ENCODE measurements around the gene BHMT2.

Gene BHMT2

DNA sequence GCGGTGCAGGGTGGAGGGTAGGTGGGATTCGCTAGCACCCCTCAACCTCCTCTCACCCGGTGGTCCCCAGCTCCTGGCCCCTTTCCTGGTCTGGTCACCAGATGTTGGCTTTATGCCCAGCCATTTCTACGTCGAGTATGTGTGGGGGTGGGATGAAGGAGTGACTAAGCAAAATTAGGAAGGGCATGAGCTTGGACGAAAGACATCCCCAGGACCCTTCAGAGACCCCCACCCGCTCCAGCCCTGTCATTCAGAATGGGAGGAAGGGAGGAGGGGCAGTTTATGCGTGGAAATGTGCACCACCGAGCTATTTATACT is 742 bp downstream of the BHMT2 start:
- no peak for DNase-seq

GRCh38 chr5:79074641-79075040 is 5.1 kb downstream of the BHMT2 start:
- DNase-seq = no peak

DNA sequence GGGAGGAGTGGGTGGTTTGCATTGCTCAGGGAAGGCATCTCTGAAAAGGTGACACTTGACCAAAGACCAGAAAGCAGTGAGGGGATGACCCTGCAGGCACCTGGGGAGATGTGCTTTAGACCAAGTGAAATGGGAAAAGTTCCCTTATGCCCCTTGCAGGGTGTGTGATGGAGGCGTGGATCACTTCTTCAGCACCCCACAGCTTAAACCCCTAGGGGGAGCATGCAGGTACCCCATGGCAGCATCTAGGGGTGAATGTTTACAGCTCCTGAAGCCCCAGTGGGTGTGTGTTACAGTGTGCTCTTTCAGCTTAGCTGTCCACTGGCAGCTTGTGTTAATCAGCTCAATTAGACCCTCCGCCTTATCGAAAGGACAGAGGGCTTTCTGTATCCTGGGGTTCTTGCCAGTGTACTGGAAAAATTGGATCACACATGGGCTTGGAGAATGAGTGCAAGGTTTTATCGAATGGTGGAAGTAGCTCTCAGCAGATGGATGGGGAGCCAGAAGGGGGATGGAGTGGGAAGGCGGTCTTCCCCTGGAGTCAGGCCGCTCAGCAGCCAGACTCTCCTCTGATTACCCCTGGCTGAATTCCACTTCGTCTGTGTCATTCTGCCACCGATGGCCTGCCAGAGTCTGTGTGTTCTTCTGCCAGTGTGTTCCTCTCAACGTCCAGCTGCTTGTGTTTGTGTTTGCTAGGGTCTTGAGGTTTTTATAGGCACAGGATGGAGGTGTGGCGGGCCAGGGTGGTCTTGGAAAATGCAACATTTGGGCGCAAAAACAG is 6.3 kb downstream of the BHMT2 start:
- no peak for DNase-seq

GRCh38 chr5:79076819-79077218 is 7.3 kb downstream of the BHMT2 start:
- no peak for DNase-seq

- DNase-seq = no peak
These were observed 8.3 kb downstream of the BHMT2 start for GRCh38 chr5:79077680-79078365.

DNA sequence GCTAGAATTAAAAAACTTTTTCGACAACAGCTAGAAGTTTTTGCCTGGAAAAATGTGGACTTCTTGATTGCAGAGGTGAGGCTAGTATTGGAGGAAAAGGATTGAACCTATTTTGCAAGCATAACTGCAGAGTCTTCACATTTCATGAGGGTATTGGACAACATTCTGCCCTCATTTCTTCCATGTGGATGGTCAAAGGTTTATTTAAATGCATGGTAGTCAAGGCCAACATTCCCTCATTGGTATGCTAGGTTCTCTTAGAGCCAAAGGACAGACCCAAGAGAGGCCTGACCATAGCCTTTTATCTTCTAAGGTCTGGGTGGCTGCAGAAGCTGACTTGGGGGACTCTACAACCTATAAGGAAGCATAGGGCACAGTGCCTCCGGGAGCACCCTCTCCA is 11.2 kb downstream of the BHMT2 start:
- DNase-seq = no peak

GRCh38 chr5:79081779-79082178 is 12.2 kb downstream of the BHMT2 start:
- no peak for DNase-seq

DNA sequence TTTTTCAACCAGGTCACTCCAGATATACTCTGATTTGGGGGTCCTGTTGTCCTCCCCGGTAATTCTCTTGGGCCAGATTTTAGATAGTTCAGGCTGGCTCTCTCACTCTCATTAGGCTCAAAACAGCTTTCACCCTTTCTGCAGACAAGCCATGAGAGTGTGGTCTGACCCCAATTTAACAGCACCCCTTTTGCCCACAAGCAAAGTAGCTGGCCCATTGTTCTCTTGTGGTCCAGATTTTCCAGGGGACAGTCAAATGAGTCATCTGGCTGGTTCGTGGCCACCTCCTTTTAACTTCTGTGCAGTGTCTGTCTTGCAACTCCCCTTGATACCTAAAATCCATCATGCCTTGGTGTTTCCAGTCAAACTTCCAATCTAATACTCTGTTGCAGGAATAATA is 16.5 kb downstream of the BHMT2 start:
- no peak for DNase-seq

DNA sequence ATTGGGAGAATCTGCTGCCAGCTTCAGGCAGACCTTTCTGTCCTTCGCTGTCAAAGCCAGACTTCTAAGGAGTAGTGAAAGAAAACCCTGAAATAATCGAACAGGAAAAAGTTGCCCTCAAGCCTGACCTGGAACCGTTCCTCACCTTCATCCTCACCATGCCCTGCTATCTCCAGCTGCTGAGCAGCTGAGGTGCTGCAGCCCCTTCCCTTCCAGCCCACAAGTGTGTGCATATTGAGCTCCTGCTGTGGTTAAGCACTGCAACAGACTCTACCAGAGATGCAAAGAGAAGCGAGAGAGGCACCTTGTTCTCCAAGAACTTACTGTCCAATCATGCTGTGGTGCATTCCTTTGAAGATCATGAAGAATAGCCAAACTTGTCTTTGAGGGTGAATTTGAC is 18.9 kb downstream of the BHMT2 start:
- DNase-seq = no peak

DNA sequence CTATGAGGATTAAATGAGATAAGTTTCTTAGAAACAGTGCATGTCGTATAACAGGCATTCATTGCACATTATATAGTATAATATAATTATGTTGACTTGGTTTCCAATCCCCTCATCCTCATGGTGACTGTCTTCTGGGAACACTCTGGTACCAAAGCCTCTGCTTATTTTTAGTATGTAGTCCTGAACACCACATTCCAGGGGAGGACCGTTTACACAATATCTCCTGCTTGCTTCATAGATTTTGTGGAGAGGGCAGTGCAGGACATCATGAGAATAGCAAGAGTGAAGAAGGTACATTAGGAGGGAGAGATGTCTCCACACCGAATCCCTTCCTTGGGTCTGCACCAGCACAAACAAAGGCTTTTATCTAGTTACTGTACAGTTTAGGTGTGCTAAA is 21.5 kb downstream of the BHMT2 start:
- no peak for DNase-seq

DNA sequence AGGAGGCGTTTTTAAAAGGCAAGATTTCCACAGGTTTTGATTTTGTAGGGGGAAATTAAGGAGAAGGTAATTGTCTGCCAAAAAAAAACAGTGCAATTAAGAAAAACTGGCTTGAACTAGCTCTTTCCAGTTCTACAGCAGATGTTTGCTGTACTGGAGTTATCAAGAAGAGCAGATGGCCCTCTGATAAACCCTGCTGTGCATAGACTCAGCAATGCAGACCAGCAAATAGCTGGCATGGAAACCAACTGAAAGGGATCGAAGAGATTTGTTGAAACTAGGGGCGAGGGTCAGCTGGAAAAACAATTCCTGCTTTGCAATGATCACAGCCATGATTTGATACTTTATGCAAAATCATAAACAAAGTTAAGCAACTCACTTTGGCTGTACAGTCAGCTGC is 24.2 kb downstream of the BHMT2 start:
- no peak for DNase-seq

GRCh38 chr5:79105868-79106267 is 36.3 kb downstream of the BHMT2 start:
- no peak for DNase-seq

DNA sequence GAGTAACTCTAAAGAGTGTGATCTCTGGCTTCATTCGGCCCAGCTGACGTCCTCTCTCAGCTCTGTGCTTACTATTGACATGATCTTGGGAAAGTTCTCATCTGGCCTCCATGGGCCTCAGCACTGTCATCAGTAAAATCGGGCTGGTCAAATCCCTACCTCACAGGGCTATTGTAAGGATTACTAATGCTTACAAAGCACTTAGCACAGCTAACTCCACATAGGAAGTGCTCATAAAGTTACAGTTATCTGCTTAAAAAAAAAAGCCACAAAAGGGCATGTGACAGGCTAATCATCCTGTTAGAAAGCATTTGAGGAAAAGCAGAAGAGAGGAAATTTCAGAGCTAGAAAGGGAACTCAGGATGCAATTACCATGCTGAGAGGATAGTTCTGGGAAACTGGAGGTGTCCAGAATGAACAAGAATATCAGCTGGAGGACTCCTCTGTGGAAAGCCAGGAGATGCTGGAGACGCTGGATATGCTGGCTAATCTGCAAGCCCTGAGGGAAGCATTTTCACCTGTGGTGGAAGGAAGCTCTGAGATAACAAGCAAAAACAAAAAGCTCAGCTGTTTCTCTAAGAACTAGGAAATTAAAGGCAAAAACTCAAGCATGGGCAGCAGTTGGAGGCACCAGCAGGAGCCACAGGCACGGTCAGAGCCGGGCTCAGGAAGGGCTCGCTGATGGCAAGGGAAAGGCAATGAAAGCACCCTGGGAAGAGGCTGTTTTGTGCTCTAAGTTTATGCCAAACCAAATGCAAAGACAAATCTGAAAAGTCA is 37.6 kb downstream of the BHMT2 start:
- DNase-seq = no peak

DNA sequence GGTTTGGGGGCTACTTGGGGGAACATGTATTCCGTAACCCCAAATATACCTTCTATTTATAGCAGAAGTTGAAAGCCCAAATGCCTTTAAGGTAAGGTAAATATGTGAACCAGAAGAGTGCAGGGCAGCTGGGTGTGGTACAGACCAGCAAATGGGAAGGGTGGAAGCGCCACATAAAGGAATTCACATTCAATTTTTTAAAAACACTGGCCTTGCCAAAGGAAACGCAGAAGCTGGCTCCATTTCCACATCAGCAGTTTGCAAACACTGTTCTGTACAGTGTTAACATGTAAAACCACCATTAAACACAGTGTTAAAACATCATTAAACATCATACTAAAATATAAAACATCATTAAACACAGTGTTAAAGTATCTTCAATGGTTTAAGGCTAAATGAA is 38.5 kb downstream of the BHMT2 start:
- no peak for DNase-seq

GRCh38 chr5:79108792-79109191 is 39.2 kb downstream of the BHMT2 start:
- no peak for DNase-seq

- no peak for DNase-seq
These were observed 40.2 kb downstream of the BHMT2 start for GRCh38 chr5:79109527-79110492.

GRCh38 chr5:79111387-79111959 is 41.9 kb downstream of the BHMT2 start, which contains the start of gene BHMT:
BHMT (plus strand) TSS chr5:79111809; CDS start chr5:79111886, 77 bp downstream.
- DNase-seq = no peak

GRCh38 chr5:79111960-79112702 is 42.6 kb downstream of the BHMT2 start:
- DNase-seq = no peak

DNA sequence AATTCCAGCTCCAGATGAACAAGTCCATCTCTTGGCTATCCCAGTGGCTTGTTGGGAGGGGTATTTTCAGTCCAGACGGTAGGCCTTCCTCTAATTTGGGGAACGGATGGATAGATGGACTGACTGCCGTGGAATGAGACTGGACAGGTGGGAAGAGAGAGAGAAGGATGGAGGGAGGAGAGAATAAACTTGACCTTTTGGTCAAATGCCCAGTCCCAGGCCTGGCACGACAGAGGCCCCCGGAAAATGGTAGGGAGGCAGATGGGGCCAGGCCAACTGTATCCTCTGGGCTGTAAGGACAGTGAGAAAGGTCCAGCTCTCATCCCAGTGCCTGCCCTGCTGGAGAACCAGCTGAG is 43.1 kb downstream of the BHMT2 start:
- DNase-seq = no peak

- no peak for DNase-seq
These were observed 49.9 kb downstream of the BHMT2 start for GRCh38 chr5:79119486-79119885.

- no peak for DNase-seq
These were observed 50.7 kb downstream of the BHMT2 start for GRCh38 chr5:79120221-79120620.

GRCh38 chr5:79122973-79123372 is 53.4 kb downstream of the BHMT2 start:
- DNase-seq = no peak
